ENCODE measurements around the gene DLG5. TPM values are rescaled to one million over a fixed set of nuclear protein-coding genes. Genes with fewer than 3 reads are reported as not detected.

DLG5 gene
- total RNA-seq, 1 donor from 2014 or later = 1.1 TPM

GRCh38 chr10:77944519-77944918 lies 18.0 kb upstream of the DLG5 start:
- CTCF ChIA-PET = no interaction called here
- TF ChIP-seq CTCF (IDR thresholded peaks at IDR 0.05) = no peak
- intact Hi-C loops (cut with micrococcal nuclease) = no loop called here
- ATAC-seq (ENCODE audit: low read depth) = no peak
- Mint-ChIP-seq H3K36me3 (ENCODE audit: low read depth) (no peaks in the 10 kb centered on the region), H3K4me3 (no peak overlapping the region), H3K27ac (no peak overlapping the region), H3K27me3 (peaks cover 10% of the 10 kb centered on the region), H3K9me3 (no peaks in the 10 kb centered on the region), H3K4me1 (no peaks in the 10 kb centered on the region)
- no peak for DNase-seq
- POLR2A ChIA-PET = no interaction called here

- no peak for TF ChIP-seq CTCF (IDR thresholded peaks at IDR 0.05)
- Mint-ChIP-seq H3K4me3 (no peak overlapping the region), H3K27ac (no peak overlapping the region), H3K27me3 (peaks cover 10% of the 10 kb centered on the region), H3K9me3 (no peaks in the 10 kb centered on the region), H3K36me3 (ENCODE audit: low read depth) (no peaks in the 10 kb centered on the region), H3K4me1 (no peaks in the 10 kb centered on the region)
- ChIA-PET CTCF (no interaction called here), POLR2A (no interaction called here)
- DNase-seq (no peak), ATAC-seq (ENCODE audit: low read depth) (no peak)
- intact Hi-C loops (cut with micrococcal nuclease) = no loop called here
Measured at GRCh38 chr10:77943121-77943901, 16.8 kb upstream of the DLG5 start.

GRCh38 chr10:77941790-77942189 lies 15.2 kb upstream of the DLG5 start:
- ATAC-seq (ENCODE audit: low read depth) (no peak), DNase-seq (no peak)
- Mint-ChIP-seq H3K36me3 (ENCODE audit: low read depth) (no peaks in the 10 kb centered on the region), H3K9me3 (no peaks in the 10 kb centered on the region), H3K4me3 (no peak overlapping the region), H3K27me3 (peaks cover 10% of the 10 kb centered on the region), H3K4me1 (no peaks in the 10 kb centered on the region), H3K27ac (no peak overlapping the region)
- POLR2A ChIA-PET = no interaction called here
- intact Hi-C loops (cut with micrococcal nuclease) = no loop called here
- CTCF ChIA-PET = interaction anchor here (0.7 to 0.8 kb wide), 2 partner anchors 1254 to 1846 kb away, joined by 3 read pairs; no protein-coding TSS in a partner anchor
- no peak for TF ChIP-seq CTCF (IDR thresholded peaks at IDR 0.05)

GRCh38 chr10:77940627-77941026 lies 14.1 kb upstream of the DLG5 start:
- DNase-seq (no peak), ATAC-seq (ENCODE audit: low read depth) (no peak)
- H3K27ac Mint-ChIP-seq = no peak overlapping the region
- H3K36me3 Mint-ChIP-seq (ENCODE audit: low read depth) = no peaks in the 10 kb centered on the region
- ChIA-PET POLR2A (no interaction called here), CTCF (no interaction called here)
- no peak for TF ChIP-seq CTCF (IDR thresholded peaks at IDR 0.05)
- no peaks in the 10 kb centered on the region for H3K4me1 Mint-ChIP-seq
- H3K9me3 Mint-ChIP-seq = no peaks in the 10 kb centered on the region
- H3K4me3 Mint-ChIP-seq = no peak overlapping the region
- peaks cover 10% of the 10 kb centered on the region for H3K27me3 Mint-ChIP-seq
- intact Hi-C loops (cut with micrococcal nuclease) = no loop called here

GRCh38 chr10:77940225-77940624 lies 13.7 kb upstream of the DLG5 start:
- Mint-ChIP-seq H3K9me3 (no peaks in the 10 kb centered on the region), H3K4me1 (no peaks in the 10 kb centered on the region), H3K27me3 (peaks cover 9% of the 10 kb centered on the region), H3K4me3 (no peak overlapping the region), H3K36me3 (ENCODE audit: low read depth) (no peaks in the 10 kb centered on the region), H3K27ac (no peak overlapping the region)
- no peak for TF ChIP-seq CTCF (IDR thresholded peaks at IDR 0.05)
- DNase-seq = no peak
- intact Hi-C loops (cut with micrococcal nuclease) = no loop called here
- CTCF ChIA-PET = no interaction called here
- POLR2A ChIA-PET = no interaction called here
- no peak for ATAC-seq (ENCODE audit: low read depth)

Measured in activated B cell treated with CpG ODN at 0.5 μM for 24 hours (primary cell).